GM18499 (cell line): ENCODE results near the gene E2F2.

Experiments
- ATAC-seq: cut with Tn5 transposase; IDR thresholded peaks from one replicate; pipeline ENCODE4 v1.9.1; 2021; ENCODE audit warnings: moderate number of reproducible peaks; ENCODE audit not compliant: insufficient read depth, unreplicated experiment

Gene E2F2, protein sequence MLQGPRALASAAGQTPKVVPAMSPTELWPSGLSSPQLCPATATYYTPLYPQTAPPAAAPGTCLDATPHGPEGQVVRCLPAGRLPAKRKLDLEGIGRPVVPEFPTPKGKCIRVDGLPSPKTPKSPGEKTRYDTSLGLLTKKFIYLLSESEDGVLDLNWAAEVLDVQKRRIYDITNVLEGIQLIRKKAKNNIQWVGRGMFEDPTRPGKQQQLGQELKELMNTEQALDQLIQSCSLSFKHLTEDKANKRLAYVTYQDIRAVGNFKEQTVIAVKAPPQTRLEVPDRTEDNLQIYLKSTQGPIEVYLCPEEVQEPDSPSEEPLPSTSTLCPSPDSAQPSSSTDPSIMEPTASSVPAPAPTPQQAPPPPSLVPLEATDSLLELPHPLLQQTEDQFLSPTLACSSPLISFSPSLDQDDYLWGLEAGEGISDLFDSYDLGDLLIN

DNA sequence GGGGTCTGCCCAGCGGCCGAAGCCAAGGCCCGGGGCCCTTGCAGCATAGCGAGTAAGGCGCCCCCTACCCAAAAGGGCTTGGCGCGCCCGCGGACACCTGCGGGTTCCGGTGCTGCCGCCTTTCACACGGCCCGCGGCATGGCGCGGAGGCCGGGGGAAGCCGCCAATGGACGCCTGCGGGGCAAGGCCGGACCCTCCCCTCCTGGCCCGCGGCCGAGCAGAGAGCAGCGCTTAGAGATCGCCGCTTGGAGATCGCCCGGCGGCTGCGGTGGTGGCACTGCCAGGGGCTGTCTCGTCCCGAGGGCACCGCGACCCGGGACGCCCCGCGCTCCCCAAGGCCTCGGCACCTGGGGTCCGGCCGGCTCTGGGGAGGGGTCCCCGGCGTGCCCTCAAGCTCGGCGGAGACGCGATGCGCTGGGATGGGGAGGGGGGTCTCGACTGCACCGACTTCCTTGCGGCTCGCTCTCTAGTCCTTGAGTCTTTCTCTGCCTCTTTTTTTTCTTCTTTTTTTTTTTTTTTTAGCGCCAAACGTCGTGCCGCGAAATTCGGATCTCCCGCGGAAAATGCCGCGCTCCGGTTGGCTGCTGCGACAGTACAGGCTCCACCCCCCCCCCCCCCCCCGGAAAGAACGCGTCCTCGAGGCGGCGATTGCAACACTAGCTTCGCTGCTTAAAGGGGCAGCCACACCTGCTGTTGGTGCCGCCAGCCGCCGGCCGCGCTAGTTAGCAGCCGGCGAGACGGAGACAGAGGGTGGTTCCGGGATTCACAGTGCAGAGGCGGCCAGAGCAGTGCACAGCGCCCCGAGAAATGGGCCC lies at the start of gene E2F2:
TSS of gene E2F2 (minus strand) at position 487 of the 815 bp plus-strand sequence. CDS start at position 47, 440 bp downstream.
- ATAC-seq = no peak

DNA sequence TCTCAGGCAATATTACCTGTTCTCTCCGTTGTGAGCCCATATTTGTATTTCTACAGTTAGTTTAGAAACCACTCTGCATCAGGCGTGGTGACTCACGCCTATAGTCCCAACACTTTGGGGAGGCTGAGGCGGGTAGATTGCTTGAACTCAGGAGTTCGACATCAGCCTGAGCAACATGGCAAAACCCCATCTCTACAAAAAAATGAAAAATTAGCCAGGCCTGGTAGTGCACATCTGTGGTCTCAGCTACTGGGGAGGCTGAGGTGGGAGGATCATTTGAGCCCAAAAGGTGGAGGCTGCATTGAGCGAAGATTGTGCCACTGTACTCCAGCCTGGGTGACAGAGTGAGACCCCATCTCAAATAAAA lies 47.9 kb upstream of the E2F2 start:
- ATAC-seq = no peak

DNA sequence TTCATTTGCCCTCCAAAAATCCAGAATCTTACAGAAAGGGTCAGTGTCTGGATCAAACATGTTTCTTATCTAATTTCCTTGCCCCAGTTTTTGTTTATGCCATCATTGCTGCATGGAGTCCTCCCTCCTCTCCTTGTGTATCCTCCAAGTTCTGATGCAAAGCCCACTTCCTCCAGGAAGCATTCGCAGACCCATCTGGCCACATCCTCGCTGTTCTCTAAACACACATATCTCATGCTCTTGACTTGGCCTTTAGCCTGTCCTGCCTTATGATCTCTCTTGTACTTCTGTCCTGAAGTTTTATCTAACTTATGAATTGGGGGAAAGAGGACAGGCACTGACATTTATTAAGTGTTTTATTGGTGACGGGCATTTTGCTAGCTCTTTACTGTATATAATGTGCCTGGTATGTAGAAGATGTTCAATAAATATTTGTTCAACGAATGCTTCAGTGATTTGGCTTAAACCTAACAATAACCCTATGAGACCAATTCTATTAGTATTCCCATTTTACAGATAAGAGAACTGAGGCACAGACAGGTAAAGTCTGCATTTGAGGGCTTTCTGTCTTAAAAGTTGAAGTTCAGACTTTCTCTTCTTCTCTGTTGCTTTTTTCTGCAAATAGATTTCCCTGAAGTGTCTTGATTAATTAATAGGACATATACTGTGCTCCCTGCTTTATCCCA lies 47.4 kb upstream of the E2F2 start:
- no peak for ATAC-seq

- ATAC-seq = peak; percentile 72
Measured at GRCh38 chr1:23577056-23578004, 46.3 kb upstream of the E2F2 start.

GRCh38 chr1:23576338-23577055 lies 45.5 kb upstream of the E2F2 start:
- no peak for ATAC-seq

DNA sequence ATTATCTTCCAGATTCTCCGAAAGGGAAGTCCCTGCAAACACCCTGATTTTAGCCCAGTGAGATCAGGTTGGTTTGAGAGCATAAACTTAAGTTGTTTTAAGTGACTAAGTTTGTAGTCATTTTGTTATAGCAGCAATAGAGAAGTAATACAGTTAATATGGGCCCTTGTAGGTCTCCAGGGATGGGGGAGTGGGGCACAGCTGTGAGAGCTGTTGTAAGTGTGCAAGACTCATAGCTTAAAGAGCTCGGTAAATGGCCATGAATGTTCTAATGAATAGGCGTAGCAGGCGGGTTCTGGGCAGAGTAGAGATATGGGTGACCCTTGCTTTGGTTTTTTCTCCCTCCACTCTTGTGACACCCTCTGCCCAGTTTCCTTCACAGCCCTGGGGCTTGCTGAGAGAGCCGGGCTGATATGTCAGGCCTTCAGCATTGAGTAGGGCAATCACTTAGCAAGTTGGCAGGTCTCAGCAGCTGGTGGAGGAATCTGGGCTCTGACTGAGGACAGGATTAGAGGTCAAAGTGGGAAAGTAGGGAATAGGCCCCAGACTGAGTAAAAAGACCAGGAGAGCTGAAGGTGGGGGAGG lies 44.3 kb upstream of the E2F2 start:
- no peak for ATAC-seq

DNA sequence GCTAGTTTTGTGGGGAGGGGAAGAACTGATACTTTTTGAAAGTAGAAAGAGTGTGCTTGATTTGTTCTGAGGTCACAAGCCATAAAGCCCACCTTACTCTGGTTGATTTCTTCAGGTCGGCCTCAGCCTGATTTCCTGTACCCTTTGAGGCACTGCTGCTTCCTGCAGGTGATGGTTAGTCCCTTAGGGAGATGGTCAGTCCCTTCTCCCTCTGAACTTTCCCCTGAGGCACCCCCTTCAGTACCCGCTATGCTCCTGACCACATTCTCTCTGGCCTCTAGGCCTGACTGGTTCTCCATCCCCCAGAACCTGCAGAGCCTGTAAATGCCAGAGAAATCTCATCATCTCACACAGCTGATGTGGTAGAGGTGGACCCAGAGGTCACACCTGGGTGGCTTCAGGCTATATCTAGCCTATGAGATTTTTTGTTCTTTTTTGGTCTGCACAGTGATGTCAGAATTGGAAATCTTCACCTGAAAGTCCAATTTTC lies 43.3 kb upstream of the E2F2 start:
- no peak for ATAC-seq

GRCh38 chr1:23573574-23574182 lies 42.6 kb upstream of the E2F2 start:
- ATAC-seq = no peak

- ATAC-seq = no peak
Measured at GRCh38 chr1:23571465-23571864, 40.4 kb upstream of the E2F2 start.

DNA sequence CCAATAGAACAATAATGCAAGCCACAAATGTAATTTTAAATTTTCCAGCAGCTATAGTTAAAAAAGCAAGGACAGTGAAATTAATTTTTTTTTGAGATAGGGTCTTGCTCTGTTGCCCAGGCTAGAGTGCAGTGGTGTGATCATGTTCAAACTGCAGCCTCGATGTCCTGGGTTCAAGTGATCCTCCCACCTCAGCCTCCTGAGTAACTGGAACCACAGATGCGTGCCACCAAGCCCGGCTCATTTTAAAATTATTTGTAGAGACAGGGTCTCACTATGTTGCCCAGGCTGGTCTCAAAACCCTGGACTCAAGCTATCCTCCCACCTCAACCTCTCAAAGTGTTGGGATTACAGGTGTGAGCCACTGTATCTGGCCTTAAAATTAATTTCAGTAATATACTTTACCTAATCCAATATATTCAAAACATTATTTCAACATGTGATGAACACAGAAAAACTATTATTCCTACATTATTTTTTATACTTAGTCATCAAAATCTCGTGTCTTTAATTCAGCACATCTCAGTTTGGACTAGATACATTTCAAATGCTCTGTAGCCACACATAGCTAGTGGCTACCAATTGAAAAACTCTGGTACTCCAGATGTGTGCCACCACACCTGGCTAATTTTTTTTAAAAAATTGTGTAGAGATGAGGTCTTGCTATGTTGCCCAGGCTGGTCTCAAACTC lies 39.1 kb upstream of the E2F2 start:
- ATAC-seq = no peak

GRCh38 chr1:23568608-23569383 lies 37.8 kb upstream of the E2F2 start:
- no peak for ATAC-seq

- no peak for ATAC-seq
Measured at GRCh38 chr1:23567996-23568607, 37.1 kb upstream of the E2F2 start.

DNA sequence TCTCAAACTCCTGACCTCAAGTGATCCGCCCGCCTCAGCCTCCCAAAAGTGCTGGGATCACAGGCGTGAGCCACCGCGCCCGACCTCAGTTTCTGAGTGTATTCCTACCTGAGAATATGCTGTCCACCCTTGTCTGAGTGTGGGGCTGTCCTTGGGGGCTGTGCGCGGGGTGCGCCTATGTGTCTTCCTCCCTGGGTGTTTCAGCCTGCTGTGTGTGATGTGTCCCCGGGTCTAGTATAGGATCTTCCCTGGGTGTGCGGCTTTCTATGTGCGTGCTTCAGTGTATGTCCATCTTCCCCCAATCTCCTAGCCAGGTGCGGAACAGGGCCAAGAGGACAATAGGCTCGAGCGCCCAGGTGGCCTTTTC lies 36.6 kb upstream of the E2F2 start:
- no peak for ATAC-seq

- ATAC-seq = no peak
Measured at GRCh38 chr1:23566304-23566703, 35.3 kb upstream of the E2F2 start.

DNA sequence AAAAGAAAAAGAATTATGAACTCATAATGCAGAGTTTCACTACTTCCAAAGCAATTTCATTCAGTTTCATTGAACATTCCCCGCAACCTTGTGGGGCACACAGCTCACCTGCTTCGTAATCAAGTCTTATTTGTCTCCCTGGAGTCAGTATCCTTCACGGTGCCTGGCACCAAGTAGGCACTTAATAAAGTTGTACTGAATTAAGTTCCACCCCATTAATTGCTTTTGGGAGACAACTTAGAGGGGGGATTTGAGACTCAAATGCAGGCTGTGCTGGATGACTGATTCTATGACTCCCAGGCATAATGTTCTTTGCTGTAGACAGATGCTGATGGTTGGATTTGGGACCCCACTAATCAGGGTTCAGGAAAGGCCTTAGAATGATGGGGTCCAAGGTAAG lies 34.7 kb upstream of the E2F2 start:
- no peak for ATAC-seq

DNA sequence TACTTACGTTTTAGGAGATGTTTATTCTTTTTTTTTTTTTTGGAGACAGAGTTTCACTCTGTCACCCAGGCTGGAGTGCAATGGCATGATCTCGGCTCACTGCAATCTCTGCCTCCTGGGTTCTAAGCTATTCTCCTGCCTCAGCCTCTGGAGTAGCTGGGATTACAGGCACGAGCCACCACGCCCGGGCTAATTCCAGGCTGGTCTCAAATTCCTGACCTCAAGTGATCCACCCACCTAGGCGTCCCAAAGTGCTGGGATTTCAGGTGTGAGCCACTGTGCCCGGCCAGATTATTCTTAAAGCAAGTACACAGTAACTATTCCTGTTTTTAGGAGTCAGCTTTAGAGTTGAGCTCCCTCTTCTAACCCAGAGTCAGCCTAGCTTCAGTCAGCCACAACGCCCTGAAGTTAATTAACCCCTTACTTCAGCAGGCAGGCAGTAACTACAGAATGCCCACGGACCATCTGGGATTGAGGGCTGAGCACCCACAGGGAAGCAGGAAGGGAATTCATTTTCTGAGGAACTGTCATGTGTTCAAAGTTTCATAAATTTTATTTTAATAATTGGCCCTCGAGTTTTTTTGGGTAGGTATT lies 33.6 kb upstream of the E2F2 start:
- no peak for ATAC-seq
